Stimulated activated CD4-positive, alpha-beta T cell treated with anti-CD3 and anti-CD28 coated beads, Interleukin-12 subunit alpha, Interleukin-12 subunit beta, amount 100 ng/mL, for 24 hours (primary cell): ENCODE measurements around the gene THRB.

Experiments
- DNase-seq, 2 experiments: peaks; one replicate each; pipeline ENCODE4 v3.0.0-alpha.2; 2020; ENCODE audit warnings: low read depth in 2 of 2

Gene THRB

DNA sequence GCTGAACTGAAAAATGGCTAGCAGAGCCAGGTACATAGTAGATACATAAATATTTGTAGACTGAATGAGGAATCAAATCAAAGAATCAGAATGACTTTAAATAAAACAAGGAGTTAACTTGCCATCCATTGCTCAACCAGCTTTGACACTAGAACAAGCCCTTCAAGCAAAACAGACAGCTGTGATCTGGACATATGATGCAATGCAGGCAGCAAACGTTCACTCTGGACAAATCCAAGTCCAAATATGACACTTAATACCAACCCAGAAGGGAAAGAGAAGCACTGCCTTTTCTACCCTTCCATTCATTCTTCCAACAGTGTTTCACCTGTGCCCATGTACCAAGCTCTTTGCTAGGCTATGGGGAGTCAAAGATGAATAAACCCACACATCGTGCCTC lies 4.5 kb downstream of the THRB start:
- DNase-seq: no peak

- no peak for DNase-seq
Measured at GRCh38 chr3:24487325-24488262, 7.1 kb downstream of the THRB start.

- DNase-seq: no peak
Measured at GRCh38 chr3:24485511-24485910, 9.1 kb downstream of the THRB start.

DNA sequence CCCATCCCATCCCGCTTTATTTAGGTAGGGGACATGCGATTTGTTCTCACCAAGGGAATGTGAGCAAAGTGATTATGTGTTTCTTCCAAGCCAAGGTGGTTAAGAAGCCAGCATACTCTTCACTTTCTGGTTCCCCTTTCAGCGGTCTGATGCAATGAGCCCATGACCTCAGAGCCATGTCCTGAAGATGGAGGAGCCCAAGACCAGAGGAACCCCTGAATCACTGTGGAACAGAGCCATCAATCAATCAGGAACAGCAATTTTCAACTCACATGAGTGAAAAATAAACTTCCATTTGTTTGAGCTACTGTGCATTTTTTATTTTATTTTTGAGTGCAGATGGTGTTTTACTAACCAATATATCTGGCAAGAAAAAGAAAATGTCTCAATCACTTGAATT lies 10.8 kb downstream of the THRB start:
- no peak for DNase-seq

DNA sequence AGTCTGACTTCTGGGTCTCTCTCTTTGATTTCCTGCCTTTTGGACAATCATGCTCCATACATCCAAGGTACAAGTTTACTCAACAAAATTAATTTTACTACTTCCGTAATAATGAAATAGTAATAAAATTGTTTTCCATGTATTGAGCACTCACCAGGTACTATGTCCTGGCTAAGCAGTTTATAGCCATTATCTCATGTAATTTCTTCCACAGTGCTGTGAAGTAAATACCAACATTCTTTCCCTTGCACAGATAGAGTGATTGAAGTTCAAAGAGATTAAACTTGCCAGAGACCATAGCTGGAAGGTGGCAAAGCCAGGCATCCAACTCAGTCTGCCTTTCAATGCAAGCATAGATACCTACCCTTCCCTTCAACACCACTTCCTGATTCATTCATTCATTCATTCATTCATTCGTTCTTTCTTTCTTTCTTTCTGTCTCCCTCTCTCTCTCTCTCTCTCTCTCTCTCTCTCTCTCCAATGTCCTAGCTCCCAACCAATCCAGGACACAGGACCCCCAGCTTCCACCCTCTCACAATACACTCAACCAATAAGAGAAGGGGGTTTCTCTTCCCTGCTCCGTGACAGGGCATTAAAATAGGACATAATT lies 12.4 kb downstream of the THRB start:
- DNase-seq: no peak

GRCh38 chr3:24481193-24481592 lies 13.5 kb downstream of the THRB start:
- DNase-seq: no peak

DNA sequence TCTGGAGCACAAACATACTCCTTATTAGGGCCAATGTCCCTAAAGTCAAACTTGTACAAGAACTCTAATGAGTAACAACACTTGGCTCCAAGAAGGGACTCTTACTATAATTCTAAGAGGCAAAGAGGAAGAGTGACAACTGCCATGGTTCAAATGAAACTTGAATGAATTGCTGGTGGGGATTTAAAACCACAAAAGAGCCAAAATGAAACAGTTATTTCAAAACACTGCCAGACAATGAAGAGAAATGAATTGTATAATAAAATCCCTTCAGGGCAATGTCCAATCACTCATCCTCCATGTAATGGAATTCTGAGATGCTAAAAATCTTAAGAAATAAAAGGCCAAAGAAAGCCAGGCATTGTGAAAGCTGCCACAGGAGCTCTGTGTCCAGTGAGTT lies 14.2 kb downstream of the THRB start:
- no peak for DNase-seq

DNA sequence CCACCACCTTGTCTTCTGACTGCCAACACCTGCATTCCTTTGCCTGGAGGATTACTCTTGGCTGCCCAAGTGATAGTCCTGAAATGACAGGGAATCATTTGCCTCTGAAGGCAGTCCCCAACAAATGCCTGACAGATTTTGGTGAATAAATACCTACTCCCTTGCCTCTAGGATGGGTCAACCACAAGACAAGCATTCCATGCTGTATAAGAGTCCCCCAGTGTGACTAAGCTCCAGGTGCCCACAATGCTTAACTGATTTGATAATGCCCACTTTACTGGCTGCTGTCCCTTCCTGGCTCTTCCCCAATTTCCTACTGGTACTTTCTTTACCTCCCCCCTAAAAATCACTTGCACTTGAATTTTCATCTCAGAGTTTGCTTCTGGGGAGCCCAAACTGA lies 14.8 kb downstream of the THRB start:
- DNase-seq: no peak

DNA sequence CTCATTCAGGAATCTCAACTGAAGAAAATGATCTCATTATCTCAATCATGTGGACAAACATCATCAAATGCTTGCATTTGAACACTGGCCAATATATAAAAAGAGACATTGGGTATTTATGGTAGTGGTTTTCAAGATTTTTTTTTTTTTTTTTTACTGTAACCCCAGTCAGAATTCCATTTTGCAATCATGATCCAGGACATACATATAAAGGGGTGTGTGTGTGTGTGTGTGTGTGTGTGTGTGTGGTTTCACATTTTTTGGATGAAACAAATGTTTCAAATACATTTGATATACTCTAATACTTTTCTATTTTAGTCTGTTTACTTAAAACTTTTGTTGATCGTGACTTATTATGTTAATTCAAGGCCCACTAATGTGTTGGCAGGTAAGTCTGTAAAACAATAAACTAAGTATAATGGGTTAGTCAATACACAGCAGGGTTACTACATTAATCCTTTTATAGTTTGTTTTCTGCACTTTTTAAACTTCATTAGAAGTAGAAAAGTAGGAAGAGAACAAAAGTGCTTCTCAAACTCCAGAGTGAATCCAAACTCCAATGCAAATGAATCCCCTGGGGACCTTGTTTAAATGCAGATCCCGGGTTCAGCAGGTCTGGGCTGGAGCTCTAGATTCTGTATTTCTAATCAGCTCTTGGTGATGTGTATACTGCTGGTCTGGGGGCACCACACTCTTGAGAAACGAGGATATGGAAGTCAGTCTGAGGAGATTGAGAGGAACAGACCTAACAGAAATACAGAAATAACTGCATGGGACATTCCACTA lies 17.6 kb downstream of the THRB start:
- DNase-seq: no peak

DNA sequence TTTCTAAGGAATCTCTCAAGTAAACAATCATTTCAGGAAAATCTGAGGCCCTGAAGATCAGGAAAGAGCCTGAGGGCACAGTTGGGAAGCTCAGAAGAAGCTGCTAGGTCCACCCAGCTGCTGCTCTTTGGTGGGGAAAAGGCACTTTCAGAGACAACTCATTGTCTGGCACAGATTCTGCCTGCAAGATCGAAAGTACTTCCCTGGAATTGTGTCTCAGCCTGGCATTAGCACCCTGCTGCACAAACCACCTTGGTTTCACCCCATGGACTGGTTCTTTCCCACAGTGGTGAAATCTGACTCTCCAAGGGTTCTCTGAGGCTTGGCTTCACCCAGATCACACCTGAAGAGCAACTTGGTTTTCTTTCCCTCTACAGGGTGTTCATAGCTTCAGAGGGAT lies 18.7 kb downstream of the THRB start:
- no peak for DNase-seq

DNA sequence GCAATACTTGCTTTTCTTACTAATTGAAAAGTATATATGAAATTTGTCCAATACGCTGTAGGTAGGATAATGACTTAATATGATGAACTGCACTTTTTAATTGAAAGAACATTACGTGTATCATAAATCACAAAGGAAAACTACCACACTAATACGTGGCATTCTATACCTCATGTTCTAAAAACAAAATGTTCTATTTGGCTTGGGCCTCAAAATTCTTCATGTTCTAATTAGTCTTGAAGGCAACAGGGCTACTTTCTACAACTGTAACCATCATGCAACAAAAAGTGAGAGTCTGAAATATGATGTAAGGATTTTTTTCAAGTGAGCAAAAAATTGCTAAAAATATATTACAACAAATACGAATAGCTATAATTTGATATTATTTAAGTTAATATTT lies 19.8 kb downstream of the THRB start:
- DNase-seq: no peak

DNA sequence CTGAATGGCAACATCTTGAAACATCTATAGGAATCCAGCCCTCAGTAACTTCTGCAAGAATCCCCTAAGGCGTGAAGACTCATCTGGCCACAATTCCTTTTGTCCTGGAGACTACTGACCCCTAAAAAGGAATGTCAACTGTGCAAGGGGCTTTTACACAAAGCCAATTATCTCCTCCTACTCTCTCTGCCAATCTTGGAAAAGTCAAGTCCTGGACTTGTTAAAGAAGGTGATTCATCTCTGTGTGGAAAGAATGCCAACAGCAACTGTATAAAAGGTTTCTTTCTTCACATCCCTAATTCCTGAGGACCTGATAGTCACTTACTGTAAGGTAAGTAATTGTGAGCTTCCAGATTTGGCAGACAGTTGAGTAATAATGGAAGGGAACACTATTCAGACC lies 22.3 kb downstream of the THRB start:
- no peak for DNase-seq

DNA sequence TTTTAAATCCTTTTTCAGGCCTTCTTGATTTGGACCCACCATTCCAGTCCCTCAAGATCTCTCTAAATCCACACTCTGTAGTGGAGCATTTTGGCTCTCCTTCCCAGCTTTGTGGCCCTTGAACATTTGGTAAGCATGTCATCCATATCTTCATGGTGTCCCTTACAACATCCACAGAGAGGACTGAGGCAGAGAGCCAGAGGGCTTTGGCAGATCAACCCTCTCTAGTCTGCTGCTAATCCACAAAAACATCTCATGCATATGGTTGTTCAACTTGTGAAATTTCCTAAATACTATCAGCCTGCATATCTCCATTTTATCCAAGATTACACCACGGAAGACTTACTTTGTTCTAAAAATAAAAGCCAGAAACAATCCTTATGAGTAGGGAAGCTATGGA lies 23.2 kb downstream of the THRB start:
- DNase-seq: no peak

- DNase-seq: no peak
Measured at GRCh38 chr3:24470277-24470676, 24.4 kb downstream of the THRB start.

- no peak for DNase-seq
Measured at GRCh38 chr3:24464389-24464788, 30.3 kb downstream of the THRB start.

- no peak for DNase-seq
Measured at GRCh38 chr3:24462737-24463136, 31.9 kb downstream of the THRB start.

GRCh38 chr3:24460974-24461373 lies 33.7 kb downstream of the THRB start:
- no peak for DNase-seq

- DNase-seq: no peak
Measured at GRCh38 chr3:24457719-24458118, 36.9 kb downstream of the THRB start.

- no peak for DNase-seq
Measured at GRCh38 chr3:24454856-24455255, 39.8 kb downstream of the THRB start.

GRCh38 chr3:24454393-24454792 lies 40.3 kb downstream of the THRB start:
- no peak for DNase-seq

- no peak for DNase-seq
Measured at GRCh38 chr3:24451461-24452099, 43.1 kb downstream of the THRB start.
